NCI-H187 treated with DMSO at 0.1 percent for 48 hours (cell line): ENCODE measurements around the gene CYP2C8.
"Not testable (repeated sequence)": the region's sequence is repeated elsewhere in the genome, so short reads cannot be mapped to it uniquely, and the experiment has no call there.

ENCODE experiments used
- DNase-seq: peaks from one replicate; lab custom pipeline; 2025; lab: John Stamatoyannopoulos, UW

Gene CYP2C8

DNA sequence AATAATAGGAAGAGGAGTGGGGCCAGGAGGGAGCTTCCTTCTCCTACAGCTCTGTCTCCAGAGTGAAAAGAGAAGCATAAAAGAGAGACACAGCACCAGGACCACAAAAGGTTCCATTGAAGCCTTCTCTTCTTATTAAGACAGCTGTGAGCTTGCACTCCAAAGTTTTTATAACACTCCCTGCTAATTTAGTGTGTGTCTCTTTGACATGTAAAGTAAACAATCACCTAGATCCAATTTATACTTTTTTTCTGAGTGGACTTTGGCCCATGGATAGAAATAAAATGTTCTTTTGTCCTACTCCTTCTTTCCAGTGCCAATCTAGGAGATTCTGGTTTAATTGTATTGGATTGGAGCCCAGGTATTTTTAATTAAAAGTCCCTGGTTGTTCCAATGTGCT is at the start of gene CYP2C8:
TSS of gene CYP2C8 (minus strand) at position 212 of the 400 bp plus-strand sequence. CDS start at position 117, 95 bp downstream.
- no peak for DNase-seq

GRCh38 chr10:95116869-95117269 is 47.6 kb upstream of the CYP2C8 start:
- DNase-seq: no peak

DNA sequence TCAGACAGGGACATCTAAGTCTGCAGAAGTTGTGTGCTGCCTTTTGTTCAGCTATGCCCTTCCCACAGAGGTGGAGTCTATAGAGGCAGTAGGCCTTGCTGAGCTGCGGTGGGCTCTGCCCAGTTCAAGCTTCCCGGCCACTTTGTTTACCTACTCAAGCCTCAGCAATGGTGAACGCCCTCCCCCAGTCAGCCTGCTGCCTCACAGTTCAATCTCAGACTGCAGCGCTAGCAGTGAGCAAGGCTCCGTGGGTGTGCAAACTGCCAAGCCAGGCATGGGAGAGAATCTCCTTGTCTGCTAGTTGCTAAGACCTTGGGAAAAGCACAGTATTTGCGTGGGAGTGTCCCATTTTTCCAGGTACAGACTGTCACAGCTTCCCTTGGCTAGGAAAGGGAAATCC is 41.5 kb upstream of the CYP2C8 start:
- DNase-seq: not testable (repeated sequence)

GRCh38 chr10:95097805-95098204 is 28.5 kb upstream of the CYP2C8 start:
- DNase-seq: no peak

- DNase-seq: no peak
Measured at GRCh38 chr10:95096143-95096542, 26.8 kb upstream of the CYP2C8 start.

DNA sequence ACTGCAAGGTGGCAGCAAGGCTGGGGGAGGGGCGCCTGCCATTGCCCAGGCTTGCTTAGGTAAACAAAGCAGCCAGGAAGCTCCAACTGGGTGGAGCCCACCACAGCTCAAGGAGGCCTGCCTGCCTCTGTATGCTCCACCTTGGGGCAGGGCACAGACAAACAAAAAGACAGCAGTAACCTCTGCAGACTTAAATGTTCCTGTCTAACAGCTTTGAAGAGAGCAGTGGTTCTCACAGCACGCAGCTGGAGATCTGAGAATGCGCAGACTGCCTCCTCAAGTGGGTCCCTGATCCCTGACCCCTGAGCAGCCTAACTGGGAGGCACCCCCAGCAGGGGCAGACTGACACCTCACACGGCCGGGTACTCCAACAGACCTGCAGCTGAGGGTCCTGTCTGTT is 10.3 kb upstream of the CYP2C8 start:
- DNase-seq: not testable (repeated sequence)

DNA sequence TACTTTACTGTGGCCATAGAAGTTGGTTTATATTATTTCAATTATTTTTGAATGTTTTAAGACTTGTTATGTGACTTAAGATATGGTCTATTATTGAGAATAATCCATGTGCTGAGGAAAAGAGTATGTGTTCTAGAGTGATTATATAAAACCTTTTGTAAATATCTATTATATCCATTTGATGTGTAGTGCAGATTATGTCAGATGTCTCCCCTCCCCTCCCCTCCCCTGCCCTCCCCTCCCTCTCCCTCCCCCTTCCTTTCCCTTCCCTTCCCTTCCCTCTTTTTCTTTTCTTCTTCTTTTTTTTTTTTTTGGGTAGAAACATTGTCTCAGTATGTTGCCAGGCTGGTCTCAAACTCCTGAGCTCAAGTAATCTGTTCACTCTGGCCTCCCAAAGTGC is 8.3 kb upstream of the CYP2C8 start:
- no peak for DNase-seq

GRCh38 chr10:95071107-95071660 is 1.9 kb upstream of the CYP2C8 start:
- no peak for DNase-seq

DNA sequence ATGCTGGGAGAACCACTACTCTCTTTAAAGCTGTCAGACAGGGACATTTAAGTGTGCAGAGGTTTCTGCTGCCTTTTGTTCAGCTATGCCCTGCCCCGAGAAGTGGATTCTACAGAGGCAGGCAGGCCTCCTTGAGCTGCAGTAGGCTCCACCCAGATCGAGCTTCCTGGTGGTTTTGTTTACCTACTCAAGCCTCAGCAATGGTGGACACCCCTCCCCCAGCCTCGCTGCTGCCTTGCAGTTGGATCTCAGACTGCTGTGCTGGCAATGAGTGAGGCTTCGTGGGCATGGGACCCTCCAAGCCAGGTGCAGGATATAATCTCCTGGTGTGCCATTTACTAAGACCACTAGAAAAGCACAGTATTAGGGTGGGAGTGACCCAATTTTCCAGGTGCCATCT is 5.2 kb downstream of the CYP2C8 start:
- DNase-seq: not testable (repeated sequence)

GRCh38 chr10:95056744-95057363 is 12.4 kb downstream of the CYP2C8 start:
- no peak for DNase-seq

GRCh38 chr10:95049919-95050318 is 19.4 kb downstream of the CYP2C8 start:
- no peak for DNase-seq

DNA sequence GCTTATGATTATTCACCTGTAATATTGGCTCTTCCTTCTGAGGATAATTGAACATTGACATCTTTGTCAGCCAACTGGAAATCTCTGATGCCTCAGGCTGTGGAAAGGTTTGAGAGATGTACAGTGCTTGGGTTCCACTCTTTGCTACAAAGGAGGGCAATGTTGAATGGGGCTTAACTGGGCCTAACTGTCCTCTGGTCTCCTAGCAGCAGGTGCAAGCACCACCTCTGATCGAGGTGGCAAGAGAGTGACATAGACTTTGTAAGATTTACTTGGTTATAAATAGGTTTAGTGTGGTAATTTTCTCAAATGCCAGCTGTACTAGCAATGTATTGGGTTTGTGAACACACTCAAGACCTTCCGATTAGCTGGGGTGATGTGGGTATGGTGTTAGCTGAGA is 21.1 kb downstream of the CYP2C8 start:
- no peak for DNase-seq

DNA sequence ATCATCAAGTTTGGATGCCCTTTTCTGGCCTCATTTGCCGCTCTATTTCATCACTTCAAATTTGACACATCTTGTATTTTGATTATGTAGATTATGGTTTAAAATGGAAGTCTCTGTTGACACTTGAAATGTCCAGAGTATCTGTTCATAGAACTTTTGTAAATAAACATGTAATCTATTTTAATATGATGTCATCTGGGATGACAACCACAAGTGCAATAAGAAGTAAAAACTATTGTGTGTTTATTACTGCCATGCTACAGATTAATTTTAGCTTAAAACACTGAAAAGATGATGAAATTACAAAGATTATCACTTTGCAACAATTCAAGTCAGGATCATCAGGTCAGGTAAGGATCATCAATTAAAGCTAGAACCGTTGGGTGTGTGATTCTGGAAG is 30.0 kb downstream of the CYP2C8 start:
- DNase-seq: no peak

GRCh38 chr10:95035332-95036295 is 33.7 kb downstream of the CYP2C8 start:
- no peak for DNase-seq

DNA sequence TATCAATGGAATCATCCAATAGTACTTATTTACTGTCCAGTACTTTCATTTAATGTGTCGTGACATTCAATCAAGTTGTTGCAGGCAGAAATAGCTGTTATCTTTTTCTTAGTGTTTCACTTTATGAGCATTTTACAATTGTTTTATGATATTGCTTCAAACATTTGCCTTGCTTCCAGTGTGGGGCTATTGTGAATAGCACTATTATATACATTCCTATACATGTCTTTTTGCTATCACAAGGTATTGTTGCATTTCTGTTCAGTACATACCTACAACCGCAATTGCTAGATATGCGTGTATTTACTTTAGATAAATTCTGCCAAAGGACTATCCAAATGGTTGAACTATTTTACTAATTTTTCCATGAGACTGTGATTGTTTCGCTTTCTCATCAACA is 34.9 kb downstream of the CYP2C8 start:
- DNase-seq: no peak

GRCh38 chr10:95031656-95032055 is 37.6 kb downstream of the CYP2C8 start:
- DNase-seq: no peak

- DNase-seq: no peak
Measured at GRCh38 chr10:95026461-95026860, 42.8 kb downstream of the CYP2C8 start.

- no peak for DNase-seq
Measured at GRCh38 chr10:94997741-94998174, 71.5 kb downstream of the CYP2C8 start.

DNA sequence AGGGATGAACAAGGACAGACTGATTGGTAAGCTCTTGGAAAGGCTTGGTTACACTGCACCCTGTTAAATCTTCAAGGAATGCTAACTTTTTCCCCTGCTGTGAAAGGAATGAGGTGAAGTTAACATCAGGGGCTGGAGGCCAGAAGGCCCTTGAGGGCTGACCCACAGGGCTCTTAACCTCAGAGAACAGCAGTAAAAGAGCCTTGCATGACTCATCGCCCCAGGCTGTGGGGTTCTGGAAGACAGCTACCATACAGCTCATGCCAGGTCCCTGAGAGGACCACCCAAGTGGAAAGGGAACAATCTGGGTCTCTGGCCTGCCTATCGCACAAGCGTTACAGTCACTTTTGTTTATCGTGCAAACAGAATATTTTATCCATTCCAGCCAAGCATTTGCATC is 76.5 kb downstream of the CYP2C8 start:
- no peak for DNase-seq

DNA sequence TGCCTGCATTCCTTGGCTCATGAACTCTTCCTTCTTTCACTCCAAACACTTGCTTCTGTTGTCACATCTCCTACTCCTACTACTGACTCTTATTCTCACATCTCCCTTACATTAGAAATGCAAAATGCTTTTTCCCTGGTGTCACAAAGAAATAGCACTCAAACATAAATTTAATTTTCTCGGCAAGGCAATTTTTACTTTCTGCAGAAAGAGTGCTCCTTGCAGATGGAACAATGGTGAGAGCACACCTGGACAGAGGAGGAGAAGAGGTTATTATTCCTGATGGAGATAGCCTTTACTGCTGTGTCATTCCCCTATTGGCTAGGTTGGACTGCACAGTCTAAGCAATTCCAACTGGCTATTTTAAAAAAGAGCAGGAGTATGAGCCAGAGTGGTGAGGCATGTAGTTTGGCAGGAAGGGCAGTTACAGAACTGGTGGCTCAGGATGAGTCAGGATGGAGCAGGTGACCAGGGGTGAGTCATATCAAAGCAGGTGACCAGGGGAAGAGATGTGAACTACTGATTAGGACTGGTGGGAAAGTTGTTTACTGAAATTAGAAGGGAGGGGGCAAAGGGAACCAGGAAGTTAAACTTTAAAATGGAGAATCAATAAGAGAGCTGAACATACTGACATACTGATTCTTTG is 77.9 kb downstream of the CYP2C8 start:
- no peak for DNase-seq

DNA sequence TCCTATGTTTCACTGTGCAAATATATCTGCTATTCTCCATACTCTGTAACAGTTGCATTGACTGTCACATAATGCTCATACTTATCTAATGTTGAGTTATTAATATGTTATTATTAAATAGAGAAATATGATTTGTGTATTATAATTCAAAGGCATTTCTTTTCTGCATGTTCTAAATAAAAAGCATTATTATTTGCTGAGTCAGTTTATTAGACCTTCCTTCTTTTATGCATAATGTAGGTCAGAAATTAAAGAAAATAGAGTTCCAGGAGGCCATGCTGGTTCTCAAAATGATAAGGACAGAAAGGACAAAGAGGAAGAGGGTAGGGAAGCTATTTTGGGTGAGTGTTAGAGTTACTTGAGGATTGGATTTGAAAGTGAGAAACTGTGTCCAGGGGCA is 80.1 kb downstream of the CYP2C8 start:
- no peak for DNase-seq
